ENCODE data around the gene NOS2.
"Not testable (repeated sequence)": the region's sequence is repeated elsewhere in the genome, so short reads cannot be mapped to it uniquely, and the experiment has no call there.

The NOS2 gene

DNA sequence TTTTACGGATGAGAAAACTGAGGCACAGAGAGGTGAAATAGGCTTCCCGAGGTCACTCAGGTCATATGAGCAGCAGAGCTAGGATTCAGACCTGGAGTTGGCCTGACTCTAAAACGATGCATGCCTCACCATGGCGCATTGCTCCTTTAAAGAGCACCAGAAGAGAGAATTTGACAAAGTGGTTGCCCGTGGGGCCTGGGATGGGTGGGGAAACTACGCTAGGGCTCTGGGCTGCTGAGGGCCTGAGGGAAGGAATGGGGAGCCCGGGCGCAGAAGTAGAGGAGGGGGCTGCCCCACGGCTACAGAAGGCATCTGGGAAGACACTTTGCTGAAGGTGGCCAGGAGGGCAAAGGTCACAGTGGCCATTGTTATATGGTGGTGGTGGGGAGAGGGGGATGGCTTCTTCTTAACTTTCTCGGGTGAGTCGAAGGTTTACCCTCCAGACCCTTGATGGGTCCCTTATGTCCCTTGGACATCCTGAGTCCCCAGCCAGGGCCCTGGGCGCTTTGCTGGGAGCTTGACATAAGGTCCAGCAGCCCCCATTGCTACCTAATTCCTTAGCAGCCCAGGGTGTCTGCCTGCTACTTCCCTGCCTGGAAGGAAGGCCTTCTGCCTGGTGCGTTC, 55.0 kb downstream of the NOS2 start:
- DNase-seq (ENCODE audit: low read depth, low spot score), result not testable (repeated sequence)

DNA sequence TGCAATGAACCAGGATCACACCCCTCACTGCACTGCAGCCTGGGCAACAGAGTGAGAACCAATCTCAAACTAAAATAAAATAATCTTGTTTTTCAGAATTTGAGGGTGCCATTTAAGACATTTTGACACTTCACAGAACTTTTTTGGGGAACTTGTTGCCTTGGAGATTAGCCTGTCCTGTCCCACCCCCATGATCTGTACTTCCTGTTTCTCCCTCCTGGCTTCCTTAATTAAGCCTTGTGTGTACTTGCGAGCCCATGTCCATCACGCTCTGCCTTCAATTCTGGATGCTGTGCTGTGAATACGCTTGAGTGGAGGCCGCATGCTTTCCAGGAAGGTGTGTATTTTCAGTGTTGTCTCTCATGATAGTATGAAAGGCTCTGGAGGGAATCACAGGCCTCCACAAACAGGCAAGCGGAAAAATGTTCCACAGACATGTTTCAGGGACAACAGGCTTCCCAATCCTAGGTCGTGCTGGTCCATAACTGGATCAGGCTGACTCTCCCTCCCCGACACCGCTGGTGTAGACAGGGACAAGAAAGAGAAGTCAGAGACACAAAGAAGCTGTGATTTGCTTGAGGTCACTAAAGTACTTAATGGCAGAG, 56.9 kb downstream of the NOS2 start:
- DNase-seq (ENCODE audit: low read depth, low spot score), result no peak

More for the DNA sequence above, 55.0 kb downstream of the NOS2 start:
- H3K4me3 ChIP-seq (ENCODE audit: low read length), result not testable (repeated sequence)

GRCh38 chr17:27741971-27742575, 58.3 kb downstream of the NOS2 start:
- DNase-seq (ENCODE audit: low read depth, low spot score), result no peak
- H3K4me3 ChIP-seq (ENCODE audit: low read length), result no peak overlapping the region

More for the DNA sequence above, 56.9 kb downstream of the NOS2 start:
- H3K4me3 ChIP-seq (ENCODE audit: low read length), result no peak overlapping the region

DNA sequence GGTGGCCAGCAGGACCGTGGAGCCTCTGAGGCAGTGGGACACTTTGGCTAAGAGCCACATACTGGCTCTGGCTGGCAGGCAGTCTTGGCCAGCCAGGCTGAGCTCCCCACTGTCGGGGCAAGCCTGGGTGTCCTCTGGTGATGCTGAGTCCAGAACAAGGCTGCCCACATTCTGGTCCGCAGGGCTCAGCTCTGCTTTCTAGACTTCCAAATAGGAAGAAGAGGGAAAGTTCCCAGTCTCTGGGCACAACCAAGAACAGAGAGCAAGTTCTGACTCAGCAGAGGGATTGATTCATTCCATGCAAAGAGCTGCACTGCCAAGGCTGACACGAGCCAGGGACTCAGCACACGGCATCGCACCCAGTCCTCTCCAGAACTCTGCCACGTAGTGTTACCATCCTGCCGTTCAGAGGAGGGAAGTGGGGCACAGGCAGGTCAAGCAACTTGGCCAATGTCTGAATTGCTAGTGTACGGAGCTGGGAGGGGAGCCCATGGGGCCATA, 58.9 kb downstream of the NOS2 start:
- no peak overlapping the region for H3K4me3 ChIP-seq (ENCODE audit: low read length)
- DNase-seq (ENCODE audit: low read depth, low spot score), result no peak

- not testable (repeated sequence) for DNase-seq (ENCODE audit: low read depth, low spot score); H3K4me3 ChIP-seq (ENCODE audit: low read length)
Measured at GRCh38 chr17:27740541-27740940, 59.8 kb downstream of the NOS2 start.

GRCh38 chr17:27733773-27734172, 66.6 kb downstream of the NOS2 start:
- no peak overlapping the region for H3K4me3 ChIP-seq (ENCODE audit: low read length)
- DNase-seq (ENCODE audit: low read depth, low spot score), result no peak

GRCh38 chr17:27732746-27733145, 67.6 kb downstream of the NOS2 start:
- not testable (repeated sequence) for DNase-seq (ENCODE audit: low read depth, low spot score); H3K4me3 ChIP-seq (ENCODE audit: low read length)

DNA sequence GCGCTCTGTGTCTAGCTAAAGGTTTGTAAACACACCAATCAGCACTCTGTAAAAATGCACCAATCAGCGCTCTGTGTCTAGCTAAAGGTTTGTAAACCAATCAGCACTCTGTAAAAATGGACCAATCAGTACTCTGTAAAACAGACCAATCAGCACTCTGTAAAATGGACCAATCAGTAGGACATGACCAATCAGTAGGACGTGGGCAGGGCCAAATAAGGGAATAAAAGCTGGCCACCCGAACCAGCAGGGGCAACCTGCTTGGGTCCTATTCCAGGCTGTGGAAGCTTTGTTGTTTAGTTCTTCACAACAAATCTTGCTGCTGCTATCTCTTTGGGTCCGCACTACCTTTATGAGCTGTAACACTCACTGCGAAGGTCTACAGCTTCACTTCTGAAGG, 74.3 kb downstream of the NOS2 start:
- not testable (repeated sequence) for DNase-seq (ENCODE audit: low read depth, low spot score); H3K4me3 ChIP-seq (ENCODE audit: low read length)

DNA sequence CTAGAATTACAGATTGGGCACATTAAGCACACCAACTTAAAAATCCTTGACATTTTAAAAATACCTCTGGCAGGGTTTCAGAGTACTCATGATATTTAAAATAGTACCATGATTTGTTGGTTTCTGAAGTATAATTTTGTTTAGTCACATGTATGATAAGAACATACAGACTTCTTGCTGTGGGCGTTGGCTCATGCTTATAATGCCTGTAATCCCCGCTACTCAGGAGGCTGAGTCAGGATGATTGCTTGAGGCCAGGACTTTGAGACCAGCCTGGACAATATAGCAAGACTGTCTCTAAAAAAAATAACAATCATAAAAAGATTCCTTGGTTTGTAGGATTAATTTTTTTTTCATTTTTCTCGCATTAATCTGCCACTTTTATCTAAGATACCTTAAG, 78.5 kb downstream of the NOS2 start:
- H3K4me3 ChIP-seq (ENCODE audit: low read length), result no peak overlapping the region
- DNase-seq (ENCODE audit: low read depth, low spot score), result no peak
